SU-DHL-6 (cell line): ENCODE measurements around the gene SUV39H2.

Experiments used
- H2AFZ ChIP-seq: fragments of 200-600 bp; sonication (generic); 2 replicates; pipeline ENCODE4 v1.6.1; 2014; ENCODE audit warnings: low read depth, mild to moderate bottlenecking, moderate library complexity, mixed read lengths, antibody characterized with exemption, low read length; ENCODE audit not compliant: severe bottlenecking
- H3F3A ChIP-seq: fragments of 200-600 bp; shearing (Covaris generic); 2 replicates; pipeline ENCODE4 v1.6.0; 2016; ENCODE audit warnings: antibody characterized with exemption, mild to moderate bottlenecking; ENCODE audit not compliant: insufficient read depth
- H3K27ac ChIP-seq: fragments of 200-600 bp; sonication (generic); 2 replicates; pipeline ENCODE4 v1.5.1; 2016; ENCODE audit warnings: low read depth, mild to moderate bottlenecking, low read length, moderate library complexity, mixed read lengths
- H3K27me3 ChIP-seq: fragments of 200-600 bp; sonication (generic), shearing (Covaris generic); 2 replicates; pipeline ENCODE4 v1.6.0; 2014; ENCODE audit warnings: mild to moderate bottlenecking, low read length
- H3K36me3 ChIP-seq: fragments of 200-600 bp; sonication (generic); 2 replicates; pipeline ENCODE4 v1.6.1; 2014; ENCODE audit warnings: mild to moderate bottlenecking, low read length, mixed read lengths
- H3K4me2 ChIP-seq: fragments of 300-600, 200-600 bp; shearing (Covaris generic), sonication (generic); 2 replicates; pipeline ENCODE4 v1.6.0; 2014; ENCODE audit warnings: low read length, low read depth, mild to moderate bottlenecking; ENCODE audit not compliant: poor library complexity, severe bottlenecking
- H3K4me3 ChIP-seq: fragments of 200-600 bp; sonication (generic); 2 replicates; pipeline ENCODE4 v1.5.1; 2014; ENCODE audit warnings: antibody characterized with exemption, low read length, mild to moderate bottlenecking, mixed read lengths; ENCODE audit not compliant: insufficient read depth, poor library complexity, severe bottlenecking
- H3K79me2 ChIP-seq: fragments of 200-600 bp; sonication (generic); 2 replicates; pipeline ENCODE4 v1.6.1; 2014; ENCODE audit warnings: mild to moderate bottlenecking, low read length, moderate library complexity; ENCODE audit not compliant: insufficient read depth
- H3K9ac ChIP-seq: fragments of 200-600 bp; sonication (generic); 2 replicates; pipeline ENCODE4 v1.7.0; 2014; ENCODE audit warnings: mild to moderate bottlenecking, low read length
- H3K9me2 ChIP-seq: fragments of 200-600 bp; sonication (generic); replicated peaks from 2 replicates; pipeline ENCODE4 v1.6.1; 2014; ENCODE audit warnings: low read length; ENCODE audit not compliant: insufficient read depth
- H3K9me3 ChIP-seq: fragments of 200-600 bp; sonication (generic); 2 replicates; pipeline ENCODE4 v1.6.1; 2014; ENCODE audit warnings: low read length, mixed read lengths; ENCODE audit not compliant: insufficient read depth
- H4K20me1 ChIP-seq: fragments of 200-600 bp; sonication (generic); 2 replicates; pipeline ENCODE4 v1.6.1; 2014; ENCODE audit warnings: low read depth, mild to moderate bottlenecking, antibody characterized with exemption, low read length, moderate library complexity, mixed read lengths
- EZH2phosphoT487 ChIP-seq: fragments of 200-600 bp; sonication (generic), shearing (Covaris generic); conservative IDR thresholded peaks from 2 replicates; pipeline ENCODE4 v1.6.1; 2018; ENCODE audit warnings: mild to moderate bottlenecking, antibody characterized with exemption, low read length, moderate library complexity, mixed read lengths
- TF ChIP-seq, protein P1 (sequence below): fragments of 200-600 bp; sonication (generic); IDR thresholded peaks from one replicate; pipeline ENCODE4 v1.5.1; 2017; ENCODE audit warnings: antibody characterized with exemption, mild to moderate bottlenecking, low read length, moderate library complexity; ENCODE audit not compliant: insufficient read depth, poor library complexity, severe bottlenecking

SUV39H2 gene

DNA sequence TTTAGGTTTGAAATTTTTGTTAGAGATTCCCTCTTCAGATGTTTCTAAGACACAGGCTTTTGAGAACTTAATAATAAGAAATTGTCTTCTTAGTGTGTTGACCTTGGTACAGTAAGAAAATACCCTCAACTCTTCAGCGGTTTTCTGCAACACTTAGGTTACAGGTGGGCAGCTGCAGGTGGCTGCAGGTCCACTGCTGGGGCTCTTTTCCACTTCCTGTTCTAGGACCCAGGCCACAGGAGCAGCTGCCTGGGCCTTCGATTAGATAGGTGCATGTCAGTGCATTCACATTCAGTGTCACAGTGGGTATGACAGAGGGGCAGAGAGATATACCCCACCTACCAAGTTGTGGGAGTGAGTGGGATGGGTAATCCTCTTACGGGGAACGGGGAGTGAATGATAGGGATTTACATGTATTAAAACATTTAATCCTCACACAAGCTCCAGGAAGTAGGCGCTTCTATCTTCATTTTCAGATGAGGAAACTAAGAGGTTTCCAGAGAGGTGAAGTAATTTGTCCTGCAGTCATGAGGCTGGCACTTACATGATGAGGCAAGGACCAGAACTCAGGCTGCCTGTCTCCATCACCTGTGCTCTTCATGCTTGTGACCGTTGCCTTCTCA, 20.2 kb upstream of the SUV39H2 start:
- Histone ChIP-seq H3K27me3 (no peaks in the 10 kb centered on the region), H3K4me2 (no peak overlapping the region), H3K79me2 (no peaks in the 10 kb centered on the region), H4K20me1 (no peaks in the 10 kb centered on the region), H3K9me3 (no peaks in the 10 kb centered on the region), H3K4me3 (no peak overlapping the region), H3K9me2 (no peaks in the 10 kb centered on the region), H3K27ac (no peak overlapping the region), H3K36me3 (peaks cover 18% of the 10 kb centered on the region; the same call in 1 of the 2 replicates), H3K9ac (no peak overlapping the region), H3F3A (no peaks in the 10 kb centered on the region), H2AFZ (no peak overlapping the region)
- TF ChIP-seq, protein P1, sequence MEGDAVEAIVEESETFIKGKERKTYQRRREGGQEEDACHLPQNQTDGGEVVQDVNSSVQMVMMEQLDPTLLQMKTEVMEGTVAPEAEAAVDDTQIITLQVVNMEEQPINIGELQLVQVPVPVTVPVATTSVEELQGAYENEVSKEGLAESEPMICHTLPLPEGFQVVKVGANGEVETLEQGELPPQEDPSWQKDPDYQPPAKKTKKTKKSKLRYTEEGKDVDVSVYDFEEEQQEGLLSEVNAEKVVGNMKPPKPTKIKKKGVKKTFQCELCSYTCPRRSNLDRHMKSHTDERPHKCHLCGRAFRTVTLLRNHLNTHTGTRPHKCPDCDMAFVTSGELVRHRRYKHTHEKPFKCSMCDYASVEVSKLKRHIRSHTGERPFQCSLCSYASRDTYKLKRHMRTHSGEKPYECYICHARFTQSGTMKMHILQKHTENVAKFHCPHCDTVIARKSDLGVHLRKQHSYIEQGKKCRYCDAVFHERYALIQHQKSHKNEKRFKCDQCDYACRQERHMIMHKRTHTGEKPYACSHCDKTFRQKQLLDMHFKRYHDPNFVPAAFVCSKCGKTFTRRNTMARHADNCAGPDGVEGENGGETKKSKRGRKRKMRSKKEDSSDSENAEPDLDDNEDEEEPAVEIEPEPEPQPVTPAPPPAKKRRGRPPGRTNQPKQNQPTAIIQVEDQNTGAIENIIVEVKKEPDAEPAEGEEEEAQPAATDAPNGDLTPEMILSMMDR = no peak
- TF ChIP-seq EZH2phosphoT487 = no peak

DNA sequence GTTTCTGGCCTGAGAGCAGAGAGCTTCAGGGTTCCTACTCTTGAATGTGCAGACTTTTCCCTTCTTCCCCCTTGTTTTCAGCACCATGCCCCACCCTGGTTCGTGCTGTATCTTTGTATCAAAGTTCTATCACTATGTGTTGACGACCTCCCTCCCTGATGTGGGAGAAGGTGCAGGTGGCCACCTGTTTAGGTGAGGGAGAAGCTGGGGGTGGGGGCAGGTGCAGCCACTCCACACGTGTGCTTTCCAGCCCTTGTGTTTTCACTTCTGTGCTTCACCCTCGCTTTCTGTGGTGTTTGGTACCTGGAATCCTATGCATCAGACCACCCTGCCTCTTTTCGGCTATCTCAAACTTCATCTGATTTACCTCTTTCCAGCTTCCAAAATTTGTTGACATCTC, 19.6 kb upstream of the SUV39H2 start:
- Histone ChIP-seq H3K27ac (no peak overlapping the region), H3K4me3 (no peak overlapping the region), H3K36me3 (peaks cover 18% of the 10 kb centered on the region; the same call in 1 of the 2 replicates), H3K4me2 (no peak overlapping the region), H4K20me1 (no peaks in the 10 kb centered on the region), H3K9me2 (no peaks in the 10 kb centered on the region), H3K27me3 (no peaks in the 10 kb centered on the region), H3K9ac (no peak overlapping the region), H3F3A (no peaks in the 10 kb centered on the region), H3K79me2 (no peaks in the 10 kb centered on the region), H2AFZ (no peak overlapping the region), H3K9me3 (no peaks in the 10 kb centered on the region)
- TF ChIP-seq, protein P1 = no peak
- no peak for TF ChIP-seq EZH2phosphoT487

DNA sequence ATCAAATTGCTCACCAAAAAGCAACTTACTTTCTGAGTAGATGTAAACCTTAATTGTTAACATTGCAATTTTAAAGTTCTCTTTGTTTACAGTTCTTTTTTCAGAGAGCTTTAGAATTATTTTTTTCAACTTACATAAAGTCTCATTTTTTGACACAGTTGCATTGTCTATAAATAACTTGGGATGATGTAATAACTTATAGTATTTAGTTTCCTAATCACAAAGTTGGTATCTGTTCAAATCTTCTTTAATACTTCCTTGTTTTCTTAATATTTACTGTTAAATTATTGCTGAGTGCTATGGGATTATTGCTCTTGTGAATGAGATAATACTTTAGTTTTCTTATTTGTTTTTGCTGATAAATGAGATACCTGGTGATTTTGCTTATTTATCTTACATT, 18.9 kb upstream of the SUV39H2 start:
- H3K36me3 ChIP-seq = peaks cover 18% of the 10 kb centered on the region; the same call in 1 of the 2 replicates
- H3K27me3 ChIP-seq = no peaks in the 10 kb centered on the region
- TF ChIP-seq EZH2phosphoT487 = no peak
- TF ChIP-seq, protein P1 = no peak
- no peaks in the 10 kb centered on the region for H4K20me1 ChIP-seq
- no peak overlapping the region for H3K4me2 ChIP-seq
- H3K27ac ChIP-seq = no peak overlapping the region
- no peaks in the 10 kb centered on the region for H3K79me2 ChIP-seq
- H3K9ac ChIP-seq = no peak overlapping the region
- no peak overlapping the region for H3K4me3 ChIP-seq
- H2AFZ ChIP-seq = no peak overlapping the region
- no peaks in the 10 kb centered on the region for H3K9me3 ChIP-seq
- H3K9me2 ChIP-seq = no peaks in the 10 kb centered on the region
- no peaks in the 10 kb centered on the region for H3F3A ChIP-seq
